HG02678 (cell line): ENCODE data around the gene CCL20.

Experiments
- ATAC-seq: cut with Tn5 transposase; IDR thresholded peaks from one replicate; pipeline ENCODE4 v1.9.1; 2021; ENCODE audit warnings: mild to moderate bottlenecking, moderate library complexity; ENCODE audit not compliant: unreplicated experiment

CCL20 gene

DNA sequence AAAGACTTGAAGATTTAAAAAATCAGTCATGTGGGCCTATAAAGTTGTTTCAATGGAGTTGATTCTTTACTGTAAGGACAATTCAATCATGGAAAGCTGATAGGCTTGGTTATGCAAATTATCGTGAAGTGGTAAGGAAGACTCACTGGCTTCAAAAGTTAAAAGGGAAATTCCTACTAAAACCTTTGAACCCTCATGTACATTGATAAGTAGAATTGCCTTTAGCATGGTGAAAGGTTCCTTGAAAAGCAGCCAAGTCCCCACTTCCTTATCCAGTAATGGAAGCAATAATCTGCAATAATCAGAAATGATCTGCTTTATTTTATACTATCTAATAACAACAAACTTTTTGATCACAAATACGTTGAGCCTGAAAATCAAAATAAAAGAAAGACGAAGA lies 14.4 kb upstream of the CCL20 start:
- ATAC-seq, result no peak

- no peak for ATAC-seq
Observed at GRCh38 chr2:227802882-227803281, 10.8 kb upstream of the CCL20 start.

DNA sequence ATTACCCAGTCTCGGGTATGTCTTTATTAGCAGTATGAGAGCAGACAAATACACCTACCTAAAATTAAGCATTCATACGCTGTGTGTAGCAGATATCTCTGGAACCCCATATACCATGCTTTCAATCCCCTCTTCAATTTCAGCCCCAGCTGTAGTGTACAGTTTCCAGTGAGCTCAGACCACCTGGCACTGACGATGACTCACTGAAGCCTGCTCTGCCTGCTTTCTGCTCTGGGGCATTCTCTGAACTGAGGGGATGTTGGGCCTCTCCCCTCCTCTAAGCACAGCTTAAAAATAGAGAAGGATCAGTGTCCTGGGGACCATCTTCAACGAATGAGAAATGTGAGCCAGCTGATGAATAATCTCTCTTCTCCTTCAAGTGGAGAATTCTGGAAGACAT lies 8.7 kb upstream of the CCL20 start:
- ATAC-seq, result no peak

GRCh38 chr2:227805578-227805977 lies 8.1 kb upstream of the CCL20 start:
- no peak for ATAC-seq

DNA sequence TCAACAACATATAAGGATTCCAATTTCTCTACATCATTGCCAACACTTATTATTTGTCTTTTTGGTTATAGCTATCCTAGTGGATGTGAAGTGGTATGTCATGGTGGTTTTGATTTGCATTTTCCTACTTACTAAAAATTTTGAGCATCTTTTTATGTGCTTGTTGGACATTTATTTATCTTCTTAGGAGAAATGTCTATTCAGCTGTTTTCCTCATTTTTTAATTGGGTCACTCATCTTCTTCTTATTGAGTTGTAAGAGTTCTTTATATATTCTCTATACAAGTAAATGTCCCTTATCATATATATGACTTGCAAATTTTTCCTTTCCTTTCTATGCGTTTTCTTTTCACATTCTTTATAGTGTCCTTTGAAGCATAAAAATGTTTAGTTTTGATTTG lies 4.7 kb upstream of the CCL20 start:
- ATAC-seq, result no peak

- ATAC-seq, result no peak
Observed at GRCh38 chr2:227812001-227812400, 1.6 kb upstream of the CCL20 start.

- ATAC-seq, result no peak
Observed at GRCh38 chr2:227813229-227813561, 447 bp upstream of the CCL20 start.

- no peak for ATAC-seq
Observed at GRCh38 chr2:227815066-227815465, 1.4 kb downstream of the CCL20 start.

DNA sequence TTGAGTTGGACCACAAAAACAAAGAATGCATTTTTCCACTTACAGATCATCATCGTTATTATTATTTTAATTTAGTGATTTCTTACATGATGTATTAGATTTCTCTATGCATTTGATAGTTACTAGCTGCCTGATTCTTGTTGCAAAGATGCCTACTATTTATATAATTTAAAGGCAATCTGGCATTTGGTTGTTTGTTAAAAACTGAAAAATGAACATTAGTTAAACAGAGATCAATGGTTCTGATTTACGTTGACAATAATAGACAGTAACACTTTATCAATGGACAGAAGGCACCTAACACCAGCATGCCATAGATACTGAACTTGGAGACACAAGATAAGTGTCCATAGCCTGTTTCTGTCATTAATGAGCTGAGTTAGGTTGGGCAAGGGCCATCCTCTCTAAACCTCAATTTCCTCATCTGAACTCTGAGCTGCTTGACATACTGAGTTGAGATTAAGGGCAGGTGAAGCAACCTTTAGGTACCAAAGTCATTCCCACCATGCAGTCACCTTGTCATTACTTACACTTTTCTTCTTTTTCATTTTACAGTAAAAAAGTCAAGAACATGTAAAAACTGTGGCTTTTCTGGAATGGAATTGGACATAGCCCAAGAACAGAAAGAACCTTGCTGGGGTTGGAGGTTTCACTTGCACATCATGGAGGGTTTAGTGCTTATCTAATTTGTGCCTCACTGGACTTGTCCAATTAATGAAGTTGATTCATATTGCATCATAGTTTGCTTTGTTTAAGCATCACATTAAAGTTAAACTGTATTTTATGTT lies 3.1 kb downstream of the CCL20 start:
- ATAC-seq, result no peak

- ATAC-seq, result no peak
Observed at GRCh38 chr2:227817336-227817735, 3.7 kb downstream of the CCL20 start.

DNA sequence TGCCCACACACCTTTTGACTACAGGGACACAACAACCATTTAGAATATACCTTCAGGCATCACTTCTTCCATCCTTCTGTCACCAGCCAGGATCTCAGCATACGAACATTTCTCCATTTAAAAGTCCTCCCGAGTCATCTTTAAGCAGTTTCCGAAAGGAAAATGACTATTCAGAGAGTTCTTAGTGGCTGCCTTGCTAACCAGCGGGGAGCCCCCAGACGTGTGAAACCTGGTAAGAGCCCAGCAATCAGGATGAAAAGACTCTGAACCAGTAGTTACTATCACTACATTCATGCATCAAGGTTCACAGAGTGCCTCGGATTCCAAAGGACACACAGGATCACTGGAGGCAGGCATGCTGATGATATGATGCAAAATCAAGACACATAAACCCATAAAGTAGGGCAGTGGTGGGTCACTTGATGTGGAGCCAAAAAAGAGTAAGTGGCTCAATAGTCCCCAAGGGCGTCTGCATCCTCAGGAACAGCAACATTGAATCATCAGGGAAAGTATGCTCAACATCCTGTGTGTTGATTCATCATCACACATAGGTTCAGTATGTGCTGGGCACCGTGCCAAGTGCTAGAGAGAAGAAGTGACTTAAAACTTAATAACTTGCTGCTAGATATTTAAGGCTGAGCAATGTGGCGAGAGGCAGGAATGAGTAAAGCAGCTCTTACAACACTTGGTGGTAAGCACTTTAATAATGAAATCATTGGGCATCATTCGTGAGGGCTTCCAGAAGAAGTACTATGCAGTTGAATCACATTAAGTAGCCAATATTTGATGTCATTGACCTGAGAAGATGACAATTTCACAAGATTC lies 4.4 kb downstream of the CCL20 start:
- ATAC-seq, result no peak

DNA sequence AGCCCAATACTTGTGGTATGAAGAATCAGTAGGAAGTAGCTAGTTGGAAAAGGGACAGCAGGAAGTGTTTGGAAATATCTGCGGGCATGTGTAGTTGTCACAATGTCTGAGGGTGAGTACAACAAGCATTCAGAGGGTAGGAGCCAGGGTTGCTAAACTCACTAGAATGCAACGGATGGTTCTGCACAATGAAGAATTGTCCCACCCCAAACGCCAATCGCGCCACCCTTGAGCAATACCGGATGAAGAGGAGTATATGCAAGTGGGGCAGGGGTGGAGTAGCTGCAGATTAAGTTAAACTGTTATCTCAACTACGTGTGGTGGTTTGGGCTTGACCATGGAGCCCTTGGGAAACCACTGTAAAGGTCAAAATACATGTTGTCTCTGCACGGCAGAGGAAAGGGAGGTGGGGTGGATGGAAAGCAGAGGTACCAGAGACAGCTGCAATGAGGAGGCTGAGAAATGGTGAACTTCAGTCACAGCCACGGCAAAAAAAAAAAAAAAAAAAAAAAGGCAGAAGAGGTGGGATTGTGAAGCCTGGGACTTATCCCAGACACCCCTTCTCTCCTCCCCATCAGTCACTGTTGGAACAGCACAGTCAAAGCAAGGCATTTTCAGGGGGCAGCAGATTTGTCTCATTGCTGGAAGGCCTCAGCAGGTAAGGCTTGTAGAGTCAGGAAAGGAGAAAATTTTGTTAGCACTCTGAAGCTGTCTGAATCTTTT lies 5.2 kb downstream of the CCL20 start:
- no peak for ATAC-seq

GRCh38 chr2:227819398-227819697 lies 5.7 kb downstream of the CCL20 start:
- ATAC-seq, result no peak

DNA sequence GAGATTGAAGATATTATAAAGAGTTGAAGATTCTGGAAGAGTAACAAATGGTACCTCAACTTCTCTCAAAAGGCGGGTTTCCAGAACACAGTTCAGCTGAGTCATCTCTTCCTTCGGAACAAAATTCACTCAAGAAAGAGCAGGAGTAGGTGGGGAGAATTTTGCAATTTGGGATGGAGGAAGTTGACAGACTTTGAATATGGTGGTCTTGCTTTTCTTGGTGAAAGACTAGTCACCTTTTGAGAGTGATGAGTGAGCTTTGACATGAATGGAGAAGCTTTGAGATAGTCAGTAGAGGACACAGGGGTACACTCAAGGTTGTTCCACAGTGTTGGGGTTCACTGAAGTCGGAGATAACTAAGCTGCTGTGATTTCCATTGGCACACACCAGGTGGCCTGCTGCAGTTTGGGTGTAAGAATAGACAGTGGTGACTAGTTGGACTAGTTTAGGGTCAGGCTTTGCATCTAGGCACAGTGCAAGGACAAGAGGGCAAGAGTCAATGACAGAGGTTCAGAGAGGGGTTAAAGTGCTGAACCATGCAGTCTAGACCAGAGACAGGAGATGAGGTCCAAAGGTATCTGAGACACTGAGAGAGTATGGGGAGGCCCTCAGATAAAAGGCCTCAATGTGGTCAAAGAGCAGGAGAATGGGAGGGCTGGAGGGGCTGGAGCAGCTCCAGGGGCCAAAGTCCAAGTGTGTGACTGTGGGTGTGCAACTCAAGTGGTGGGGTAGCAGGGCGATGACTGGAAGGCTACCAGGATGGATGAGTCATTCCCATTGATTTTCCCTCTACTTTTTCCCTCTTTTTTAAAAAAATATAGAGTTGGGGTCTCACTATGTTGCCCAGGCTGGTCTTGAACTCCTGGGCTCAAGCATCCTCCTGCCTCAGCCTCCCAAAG lies 7.7 kb downstream of the CCL20 start:
- no peak for ATAC-seq

- no peak for ATAC-seq
Observed at GRCh38 chr2:227822416-227823003, 8.9 kb downstream of the CCL20 start.

- no peak for ATAC-seq
Observed at GRCh38 chr2:227823922-227824321, 10.3 kb downstream of the CCL20 start.

GRCh38 chr2:227824711-227825110 lies 11.1 kb downstream of the CCL20 start:
- ATAC-seq, result no peak

- no peak for ATAC-seq
Observed at GRCh38 chr2:227826019-227826521, 12.4 kb downstream of the CCL20 start.

DNA sequence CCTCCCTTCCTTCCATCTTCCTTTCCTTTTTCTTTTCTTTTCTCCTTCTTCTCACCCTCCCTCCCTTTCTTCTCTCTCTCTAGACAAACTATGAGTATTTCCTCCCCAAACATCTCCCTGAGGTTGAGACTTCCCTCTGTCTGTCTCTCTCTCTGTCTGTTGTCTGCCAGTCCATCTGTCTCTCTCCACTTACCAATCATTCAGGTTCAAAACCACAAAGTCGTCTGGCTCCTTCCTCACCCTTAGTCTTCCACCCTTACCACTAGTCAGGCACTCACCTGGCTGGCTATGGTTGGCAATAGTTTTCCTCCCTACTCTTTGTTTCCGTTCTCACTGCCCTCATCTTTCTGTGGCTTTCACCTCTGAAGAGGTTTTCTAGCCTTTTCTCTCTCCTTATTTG lies 12.9 kb downstream of the CCL20 start:
- ATAC-seq, result no peak

DNA sequence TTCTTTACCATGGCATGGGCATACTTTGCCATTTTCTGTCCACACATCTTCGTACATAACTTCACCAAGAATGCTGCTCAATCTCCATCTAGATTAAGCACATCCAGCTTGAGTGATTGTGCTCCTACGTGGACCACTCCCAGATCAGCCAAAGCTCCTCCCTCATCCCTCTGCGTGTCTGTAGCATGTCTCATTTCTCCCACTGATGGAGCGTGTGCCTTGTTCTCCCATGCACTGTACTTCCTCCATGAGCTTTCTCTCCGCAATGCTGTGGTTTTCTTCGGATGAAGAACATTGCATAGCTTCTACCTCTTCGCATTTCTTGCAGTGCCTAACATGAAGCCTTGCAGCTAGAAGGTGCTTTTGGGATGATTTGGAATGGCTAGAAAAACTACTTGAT lies 13.5 kb downstream of the CCL20 start:
- ATAC-seq, result no peak
